GM19455 (cell line): ENCODE data around the gene CRADD.
"Not testable (repeated sequence)": the region's sequence is repeated elsewhere in the genome, so short reads cannot be mapped to it uniquely, and the experiment has no call there.

Experiments
- ATAC-seq: cut with Tn5 transposase; IDR thresholded peaks from one replicate; pipeline ENCODE4 v1.9.1; 2021; ENCODE audit not compliant: unreplicated experiment

Gene CRADD

GRCh38 chr12:93924367-93924766 is 247.2 kb downstream of the CRADD start:
- no peak for ATAC-seq

GRCh38 chr12:93925585-93926205 is 248.5 kb downstream of the CRADD start:
- no peak for ATAC-seq

- ATAC-seq, result no peak
These were observed 249.1 kb downstream of the CRADD start for GRCh38 chr12:93926237-93926636.

- ATAC-seq, result not testable (repeated sequence)
These were observed 251.9 kb downstream of the CRADD start for GRCh38 chr12:93929081-93929480.

GRCh38 chr12:93937812-93938211 is 260.6 kb downstream of the CRADD start:
- ATAC-seq, result no peak

- ATAC-seq, result no peak
These were observed 261.1 kb downstream of the CRADD start for GRCh38 chr12:93938317-93938716.

- no peak for ATAC-seq
These were observed 261.8 kb downstream of the CRADD start for GRCh38 chr12:93938931-93939330.

- ATAC-seq, result no peak
These were observed 262.6 kb downstream of the CRADD start for GRCh38 chr12:93939641-93940325.

GRCh38 chr12:93943780-93944179 is 266.6 kb downstream of the CRADD start:
- ATAC-seq, result no peak

- no peak for ATAC-seq
These were observed 267.0 kb downstream of the CRADD start for GRCh38 chr12:93944201-93944600.
